RKO (cell line): Measurements from ENCODE around the gene CCDC136.

Experiments used
- DNase-seq: peaks from one replicate; pipeline ENCODE4 v3.0.0-alpha.2; 2016; ENCODE audit warnings: low spot score

Gene CCDC136

DNA sequence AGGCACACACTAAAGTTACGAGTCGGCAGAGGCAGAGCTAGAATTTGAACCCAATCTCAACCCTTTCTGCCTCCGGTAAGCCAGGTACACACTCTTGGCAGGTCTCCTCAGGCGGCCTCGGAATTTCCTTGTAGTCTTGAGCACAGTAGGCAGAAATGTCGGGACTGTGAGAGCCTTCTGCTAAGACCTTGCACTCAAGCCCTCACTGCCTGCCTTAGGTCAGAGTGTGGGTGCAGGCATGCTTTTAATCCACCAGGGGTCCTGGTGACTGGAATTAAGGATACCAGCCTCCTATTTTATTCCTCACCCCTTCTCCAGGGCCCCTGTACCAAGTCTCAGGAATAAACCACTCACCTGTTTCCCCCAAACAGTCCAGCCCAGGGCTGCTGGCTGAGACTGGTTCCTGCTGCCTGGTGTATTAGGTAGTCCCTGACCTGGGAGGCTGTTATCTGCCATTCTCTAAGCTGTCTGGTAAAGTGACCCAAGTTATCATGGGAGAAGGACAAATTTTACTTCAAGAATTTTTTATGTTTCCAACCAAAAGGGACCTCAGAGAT lies 71.7 kb downstream of the CCDC136 start:
- peak; percentile 92 for DNase-seq

DNA sequence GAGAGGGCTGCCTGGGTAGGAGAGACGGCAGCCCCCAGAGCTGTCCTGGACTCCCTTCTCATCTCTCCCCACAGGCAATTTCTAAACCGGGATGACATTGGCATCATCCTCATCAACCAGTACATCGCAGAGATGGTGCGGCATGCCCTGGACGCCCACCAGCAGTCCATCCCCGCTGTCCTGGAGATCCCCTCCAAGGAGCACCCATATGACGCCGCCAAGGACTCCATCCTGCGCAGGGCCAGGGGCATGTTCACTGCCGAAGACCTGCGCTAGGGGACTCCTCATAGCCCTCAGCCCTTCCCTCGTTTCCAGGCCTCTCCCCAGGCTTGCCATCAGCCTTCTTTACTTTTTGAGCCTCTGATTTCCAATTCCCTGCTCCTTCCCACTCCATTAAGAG lies 73.5 kb downstream of the CCDC136 start:
- no peak for DNase-seq

DNA sequence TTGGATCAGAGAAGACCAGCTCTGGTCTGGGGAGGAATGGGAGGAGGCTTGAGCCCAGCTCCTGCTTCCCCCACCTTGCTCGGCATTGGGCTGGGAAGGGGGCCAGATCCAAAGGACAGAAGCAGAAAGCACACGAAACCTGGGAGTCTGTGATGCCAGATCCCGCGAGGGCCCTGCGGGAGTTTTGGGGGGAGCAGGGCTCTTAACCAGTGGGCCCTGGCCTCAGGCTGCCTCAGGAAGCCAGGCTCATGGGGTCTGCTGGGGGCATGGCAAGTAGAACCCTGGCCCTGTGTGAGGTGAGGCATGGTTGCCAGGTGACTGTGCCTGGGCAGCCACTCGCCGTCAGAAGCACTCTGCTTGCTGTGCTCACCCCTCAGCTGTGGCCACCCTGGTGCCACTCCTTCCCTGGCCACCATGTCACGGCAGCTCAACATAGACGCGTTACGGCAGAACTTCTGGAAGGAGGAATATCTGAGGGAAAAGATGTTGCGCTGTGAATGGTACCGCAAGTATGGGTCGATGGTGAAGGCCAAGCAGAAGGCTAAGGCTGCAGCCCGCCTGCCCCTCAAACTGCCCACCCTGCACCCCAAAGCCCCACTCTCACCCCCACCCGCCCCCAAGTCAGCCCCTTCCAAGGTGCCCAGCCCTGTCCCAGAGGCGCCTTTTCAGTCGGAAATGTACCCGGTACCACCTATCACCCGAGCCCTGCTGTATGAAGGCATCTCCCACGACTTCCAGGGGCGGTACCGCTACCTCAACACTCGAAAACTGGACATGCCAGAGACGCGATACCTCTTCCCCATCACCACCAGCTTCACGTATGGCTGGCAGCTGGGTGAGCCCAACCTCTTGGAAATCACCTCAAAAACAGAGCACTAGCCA lies 74.5 kb downstream of the CCDC136 start:
- no peak for DNase-seq

DNA sequence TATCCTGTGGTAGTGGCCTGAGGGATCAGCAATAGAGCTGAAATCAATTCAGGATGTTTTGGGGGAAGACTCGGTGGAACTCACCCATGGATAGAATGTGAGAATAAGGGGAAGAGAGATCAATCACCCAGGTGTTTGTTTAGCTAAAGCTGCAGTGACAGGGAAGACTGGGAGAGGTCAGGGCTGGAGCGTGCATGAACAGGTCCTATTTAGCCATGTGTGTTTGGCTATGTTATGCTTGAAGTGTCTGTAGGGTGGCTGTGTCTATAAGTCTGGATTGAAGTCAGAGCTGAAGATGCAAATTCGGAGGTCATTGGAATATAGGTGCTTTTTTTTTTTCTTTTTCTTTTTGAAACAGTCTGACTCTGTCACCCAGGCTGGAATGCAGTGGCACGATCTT lies 75.5 kb downstream of the CCDC136 start:
- DNase-seq: no peak

DNA sequence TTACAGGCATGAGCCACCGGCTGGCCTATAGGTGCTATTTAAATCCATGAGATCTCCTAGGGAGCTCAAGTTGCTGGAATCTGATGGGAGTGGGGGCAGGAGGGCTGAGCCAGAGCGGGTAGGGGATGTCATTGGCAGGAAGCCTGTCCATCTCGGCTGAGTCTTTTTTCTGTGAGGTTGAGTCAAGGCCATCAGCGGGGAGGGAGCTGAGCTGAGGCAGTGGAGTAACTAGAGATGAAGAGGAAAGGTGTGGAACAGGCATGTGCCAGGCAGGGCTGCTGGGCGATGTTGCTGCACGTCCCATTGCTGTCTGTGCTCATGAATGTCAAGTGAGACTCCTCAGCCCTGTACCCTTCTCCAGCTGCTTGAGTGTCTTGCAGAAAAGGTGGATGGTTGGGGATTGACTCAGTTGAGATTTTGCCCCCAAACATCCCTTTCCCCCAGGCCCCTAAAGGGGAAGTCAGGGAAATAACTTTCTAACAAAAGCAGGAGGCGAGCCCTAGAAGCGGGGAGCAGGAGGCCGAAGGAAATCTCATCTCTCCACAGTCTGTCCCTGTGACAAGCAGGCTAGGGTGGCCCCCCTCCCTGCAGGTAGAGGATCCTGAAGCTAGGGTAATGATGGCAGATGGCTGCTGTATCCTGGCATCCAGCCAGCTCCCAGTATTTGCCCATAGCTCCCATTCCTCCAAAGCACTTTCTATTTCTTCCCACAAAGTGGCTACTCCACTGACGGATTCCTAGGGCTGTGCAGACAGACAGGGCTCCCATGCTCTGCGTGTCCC lies 76.3 kb downstream of the CCDC136 start:
- no peak for DNase-seq

DNA sequence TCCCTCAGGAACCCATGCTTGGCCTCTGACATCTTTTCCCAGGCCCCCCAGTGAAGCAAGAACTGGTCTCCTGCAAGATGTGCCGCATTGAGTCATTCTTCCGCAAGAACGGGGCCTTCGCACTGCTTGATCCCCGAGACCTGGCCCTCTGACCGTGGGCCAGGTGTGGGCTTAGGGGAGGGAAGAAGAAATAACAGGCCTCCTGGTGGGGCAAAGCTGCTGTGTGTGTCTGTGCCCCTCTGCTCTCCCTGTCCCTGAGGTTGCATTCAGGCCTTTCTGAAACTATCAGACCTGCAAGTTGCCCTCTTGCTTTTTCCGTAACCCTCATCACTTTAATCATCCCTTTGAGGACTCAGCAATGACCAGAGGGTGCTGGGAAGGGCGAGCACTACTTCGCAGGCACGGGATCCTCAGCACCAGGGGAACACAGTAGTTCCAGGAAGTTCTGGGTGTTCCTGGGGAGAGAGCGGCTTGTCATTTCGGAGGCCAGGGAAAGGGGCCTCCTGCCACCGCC lies 76.9 kb downstream of the CCDC136 start:
- DNase-seq: no peak

DNA sequence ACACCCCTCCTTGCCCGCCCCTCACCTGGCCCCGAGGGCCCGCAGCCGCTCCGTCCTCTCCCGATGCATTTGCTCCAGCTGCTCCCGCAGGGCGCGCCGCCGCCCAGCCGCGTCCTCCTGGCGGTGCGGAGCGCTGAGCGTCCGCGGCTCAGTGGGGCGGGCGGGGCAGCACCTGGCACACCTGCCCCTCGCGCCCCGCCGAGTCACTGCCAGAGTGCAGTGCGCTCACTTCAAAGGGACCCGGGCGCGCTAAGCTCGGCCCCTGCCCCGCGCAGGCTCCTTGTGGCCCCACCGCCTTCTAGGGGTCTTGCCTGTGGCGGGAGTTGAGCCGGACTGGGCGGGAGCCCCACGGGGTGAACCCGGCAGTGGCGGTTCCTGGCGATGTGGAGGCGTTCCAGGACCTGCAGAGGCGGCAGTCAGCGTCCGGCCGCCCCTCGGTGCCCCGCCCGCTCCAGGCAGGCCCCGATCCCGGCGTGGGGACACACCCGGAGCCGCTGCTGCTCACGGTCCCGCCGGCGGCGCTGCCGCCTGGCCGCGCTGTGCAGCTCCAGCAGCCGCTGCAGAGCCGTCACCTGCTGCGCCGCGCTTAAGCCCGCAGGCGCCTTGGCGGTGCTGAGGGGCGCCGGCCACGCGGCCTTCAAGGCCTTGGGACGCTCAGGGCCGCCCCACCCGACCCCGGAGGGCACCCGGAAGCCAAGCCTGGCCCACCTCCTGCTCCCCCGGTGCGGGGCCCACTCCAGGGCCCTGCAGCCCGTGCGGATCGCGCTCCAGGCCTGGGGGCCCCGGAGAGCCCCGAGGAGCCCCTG lies 77.6 kb downstream of the CCDC136 start:
- peak; percentile 59 for DNase-seq

DNA sequence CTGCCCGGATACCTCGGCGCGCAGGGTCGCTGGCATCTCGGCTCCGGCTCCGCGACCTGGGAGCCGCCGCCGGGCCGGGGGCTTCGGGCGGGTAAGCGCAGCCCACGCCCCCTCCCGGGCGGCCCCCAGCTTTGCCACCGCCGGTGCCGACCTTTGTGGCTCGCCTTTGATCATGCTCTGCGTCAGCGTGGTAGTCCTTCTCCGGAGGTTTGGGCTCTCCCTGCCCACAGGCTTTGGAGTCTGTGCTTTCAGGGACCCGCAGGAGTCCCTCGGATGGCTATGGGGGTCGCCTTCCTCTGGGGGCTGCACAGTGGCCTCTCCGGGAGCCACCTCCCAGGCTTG lies 78.1 kb downstream of the CCDC136 start:
- no peak for DNase-seq

DNA sequence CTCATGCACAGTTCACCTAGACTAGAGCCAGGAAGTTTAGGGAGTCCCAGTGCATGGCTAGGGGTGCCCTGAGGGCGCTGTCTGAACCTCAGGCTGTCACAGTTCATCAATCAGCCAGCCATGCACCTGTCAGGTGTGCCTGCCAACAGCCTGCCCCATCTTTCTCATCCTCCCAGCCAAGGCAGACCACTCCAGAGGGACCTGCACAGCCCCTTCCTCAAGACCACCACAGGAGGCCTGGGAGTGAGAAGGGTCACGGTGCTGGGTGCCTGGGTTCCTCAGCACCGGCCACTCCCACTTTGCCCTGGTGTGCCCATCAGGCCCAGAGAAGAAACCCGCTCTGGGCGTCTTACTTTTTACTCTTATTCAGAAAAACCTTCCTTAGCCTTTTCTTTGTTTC lies 79.3 kb downstream of the CCDC136 start:
- DNase-seq: no peak
